HG03097 (cell line): ENCODE measurements around the gene KCNAB2.

ENCODE experiments used
- ATAC-seq: cut with Tn5 transposase; IDR thresholded peaks from one replicate; pipeline ENCODE4 v1.9.1; 2021; ENCODE audit not compliant: unreplicated experiment, low FRiP score

The KCNAB2 gene

DNA sequence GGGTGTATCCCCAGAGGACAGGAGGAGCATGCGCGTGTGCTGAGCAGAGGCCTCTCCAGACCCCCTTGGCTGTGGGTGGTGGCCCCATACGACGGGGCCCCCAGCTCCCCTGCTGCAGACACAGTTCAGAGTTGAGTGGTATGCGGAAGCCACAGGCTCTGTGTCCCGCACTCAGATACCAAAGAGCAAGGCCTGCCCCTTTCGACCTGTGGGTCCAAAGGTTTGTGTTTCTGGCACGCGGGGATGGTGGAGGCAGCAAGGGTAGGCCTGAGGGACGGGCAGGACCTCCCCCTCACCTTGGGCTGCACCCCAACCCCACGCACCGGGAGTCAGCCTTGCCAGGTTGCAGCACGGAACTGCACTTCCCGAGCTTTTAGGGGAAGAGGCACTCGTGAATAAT, at the start of gene KCNAB2:
KCNAB2 (plus strand) TSS at position 328 of the 400 bp plus-strand sequence. CDS start 5,649 bp downstream, outside the sequence.
- no peak for ATAC-seq

DNA sequence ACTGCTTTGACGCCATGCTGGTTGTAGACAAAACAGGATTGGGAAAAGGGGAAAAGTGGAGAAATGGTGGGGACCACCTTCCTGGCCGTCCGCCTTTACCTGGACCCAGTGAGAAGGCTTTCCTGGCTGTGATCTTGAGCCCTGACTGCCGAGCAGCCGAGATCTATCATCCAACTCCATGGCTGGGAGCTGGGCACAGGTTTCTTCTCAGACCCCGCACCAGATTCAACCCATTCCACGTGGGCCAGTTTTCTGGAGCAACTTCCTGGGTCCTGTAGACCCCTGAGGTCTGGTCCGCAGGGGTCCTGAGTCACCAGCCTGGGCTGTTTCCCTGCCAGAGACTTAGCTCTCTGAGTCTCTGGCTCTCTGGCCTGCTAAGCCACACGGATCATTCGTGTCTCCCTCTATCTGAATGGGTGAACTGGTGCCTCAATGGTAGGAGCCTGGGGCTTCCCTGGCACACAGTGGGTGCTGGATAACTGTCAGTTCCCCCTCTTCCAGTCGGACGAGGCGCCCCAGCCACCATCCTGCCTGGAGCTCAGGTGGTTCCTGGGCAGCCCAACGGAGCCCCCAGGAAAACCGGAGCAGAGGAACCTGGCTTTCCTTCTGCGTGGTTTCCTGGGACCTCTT, 48.9 kb upstream of the KCNAB2 start:
- ATAC-seq, result no peak

DNA sequence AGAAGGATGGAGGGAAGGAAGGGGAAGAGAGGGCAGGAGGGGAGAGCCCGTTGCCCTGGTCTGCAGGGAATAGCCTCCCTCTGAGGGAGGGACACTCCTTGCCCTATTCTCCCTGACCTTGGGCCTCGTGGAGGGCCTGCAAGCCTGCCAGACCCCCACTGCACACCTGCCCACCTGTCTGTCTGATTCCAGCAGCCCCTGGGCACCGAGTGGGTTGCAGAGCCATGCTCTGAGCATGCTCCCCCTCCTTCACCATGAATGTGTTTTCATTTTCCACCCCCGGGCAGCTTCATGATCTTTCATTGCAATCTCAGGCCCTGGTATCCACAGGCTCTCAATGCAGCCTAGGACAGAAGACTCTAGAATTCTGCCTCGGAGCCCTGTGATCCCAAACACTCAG, 48.4 kb upstream of the KCNAB2 start:
- ATAC-seq, result no peak

- no peak for ATAC-seq
Observed at GRCh38 chr1:5998051-5998905, 47.4 kb upstream of the KCNAB2 start.

DNA sequence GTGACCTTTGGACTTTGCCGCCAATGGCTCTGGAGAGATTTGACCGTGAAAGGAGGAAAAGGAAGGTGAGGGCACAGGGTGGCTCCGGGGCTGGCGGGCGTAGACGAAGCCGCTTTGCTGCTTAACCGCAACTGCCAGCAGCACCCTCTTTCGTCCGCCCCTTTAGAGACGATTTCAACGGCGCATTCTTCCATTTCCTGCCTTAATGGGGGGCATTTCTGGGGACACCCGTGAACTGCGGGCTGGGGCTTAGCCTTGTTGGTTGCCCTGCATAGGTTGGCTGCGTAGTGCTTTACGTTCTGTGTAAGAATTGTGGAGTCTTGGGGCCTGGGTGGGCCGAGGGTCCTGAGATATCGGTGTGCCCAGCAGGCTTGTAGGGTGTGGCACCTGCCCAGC, 46.8 kb upstream of the KCNAB2 start:
- ATAC-seq, result no peak

- ATAC-seq, result no peak
Observed at GRCh38 chr1:5999711-6000443, 45.8 kb upstream of the KCNAB2 start.

GRCh38 chr1:6000444-6001288, 45.0 kb upstream of the KCNAB2 start:
- no peak for ATAC-seq

- ATAC-seq, result no peak
Observed at GRCh38 chr1:6001992-6002576, 43.6 kb upstream of the KCNAB2 start.

GRCh38 chr1:6002714-6003501, 42.8 kb upstream of the KCNAB2 start:
- ATAC-seq, result no peak

- no peak for ATAC-seq
Observed at GRCh38 chr1:6003568-6004411, 41.9 kb upstream of the KCNAB2 start.

DNA sequence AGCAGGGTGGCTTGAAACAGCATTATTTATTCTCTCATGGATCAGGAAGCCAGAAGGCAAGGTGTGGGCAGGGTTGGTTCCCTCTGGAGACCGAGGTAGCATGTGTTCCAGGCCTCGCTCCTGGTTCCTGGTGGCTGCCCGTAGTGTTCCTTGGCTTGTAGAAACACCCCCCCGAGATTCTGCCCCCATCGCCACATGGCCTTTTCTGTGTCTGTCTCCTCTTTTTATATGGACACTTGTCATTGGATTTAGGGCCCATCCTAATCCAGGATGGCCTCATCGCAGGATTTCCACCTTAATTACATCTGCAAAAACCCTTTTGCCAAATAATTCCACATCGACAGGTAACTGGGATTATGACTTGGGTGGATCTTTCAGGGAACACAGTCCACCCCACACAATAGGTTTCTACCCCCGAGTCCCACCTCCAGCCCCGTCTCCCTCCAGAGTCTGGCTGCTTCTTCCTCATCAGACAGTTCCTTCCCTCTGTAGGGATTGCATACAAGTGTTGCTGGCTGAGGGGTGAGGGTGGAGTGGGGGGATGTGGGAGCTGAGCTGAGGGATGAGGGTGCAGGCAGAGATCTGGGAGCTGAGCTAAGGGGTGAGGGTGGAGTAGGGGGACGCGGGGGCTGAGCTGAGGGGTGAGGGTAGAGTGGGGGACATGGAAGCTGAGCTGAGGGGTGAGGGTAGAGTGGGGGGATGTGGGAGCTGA, 41.1 kb upstream of the KCNAB2 start:
- no peak for ATAC-seq

DNA sequence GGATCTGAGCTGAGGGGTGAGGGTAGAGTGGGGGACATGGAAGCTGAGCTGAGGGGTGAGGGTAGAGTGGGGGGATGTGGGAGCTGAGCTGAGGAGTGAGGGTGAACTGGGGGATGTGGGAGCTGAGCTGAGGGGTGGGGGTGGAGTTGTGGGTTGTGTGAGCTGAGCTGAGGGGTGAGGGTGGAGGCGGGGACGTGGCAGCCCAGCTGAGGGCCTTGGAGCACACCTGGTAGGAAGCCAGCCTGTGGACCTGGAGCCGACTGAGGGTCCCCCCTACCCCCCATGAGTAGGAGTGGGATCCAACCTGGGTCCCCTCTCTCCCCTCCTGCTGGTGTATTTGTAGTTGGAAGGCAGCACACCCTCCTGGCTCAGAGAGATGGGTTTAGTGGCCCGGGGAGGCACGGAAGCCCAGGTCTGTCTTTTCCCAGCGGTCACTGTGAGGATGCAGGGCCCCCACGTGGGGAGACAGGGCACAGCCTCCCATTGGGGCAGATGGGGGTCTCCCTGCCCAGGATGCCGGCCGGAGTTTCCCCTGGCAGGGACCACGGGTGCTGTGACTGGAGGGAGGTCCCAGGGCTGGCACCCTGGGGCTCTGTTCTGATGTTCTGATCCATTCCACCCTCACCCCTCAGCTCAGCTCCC, 40.3 kb upstream of the KCNAB2 start:
- ATAC-seq, result no peak

DNA sequence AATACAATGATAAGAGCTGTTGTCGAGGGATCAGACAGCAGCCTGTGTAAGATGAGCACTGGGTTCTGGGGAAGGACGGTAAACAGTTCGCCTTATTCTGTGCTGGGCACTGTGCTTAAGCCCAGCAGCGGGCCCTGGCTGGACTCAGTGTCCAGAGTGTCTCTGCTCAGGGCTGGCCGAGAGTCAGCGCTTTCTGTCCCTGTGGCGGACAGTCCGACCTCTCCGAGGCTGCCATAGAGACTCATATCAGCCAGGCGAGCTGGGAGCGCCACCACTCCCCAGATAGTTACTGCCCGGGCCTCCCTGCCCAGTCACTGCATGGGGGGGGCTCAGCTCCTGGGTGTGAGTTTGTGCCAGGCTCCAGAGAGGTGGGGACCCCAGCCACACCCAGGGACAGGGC, 38.8 kb upstream of the KCNAB2 start:
- ATAC-seq, result no peak

DNA sequence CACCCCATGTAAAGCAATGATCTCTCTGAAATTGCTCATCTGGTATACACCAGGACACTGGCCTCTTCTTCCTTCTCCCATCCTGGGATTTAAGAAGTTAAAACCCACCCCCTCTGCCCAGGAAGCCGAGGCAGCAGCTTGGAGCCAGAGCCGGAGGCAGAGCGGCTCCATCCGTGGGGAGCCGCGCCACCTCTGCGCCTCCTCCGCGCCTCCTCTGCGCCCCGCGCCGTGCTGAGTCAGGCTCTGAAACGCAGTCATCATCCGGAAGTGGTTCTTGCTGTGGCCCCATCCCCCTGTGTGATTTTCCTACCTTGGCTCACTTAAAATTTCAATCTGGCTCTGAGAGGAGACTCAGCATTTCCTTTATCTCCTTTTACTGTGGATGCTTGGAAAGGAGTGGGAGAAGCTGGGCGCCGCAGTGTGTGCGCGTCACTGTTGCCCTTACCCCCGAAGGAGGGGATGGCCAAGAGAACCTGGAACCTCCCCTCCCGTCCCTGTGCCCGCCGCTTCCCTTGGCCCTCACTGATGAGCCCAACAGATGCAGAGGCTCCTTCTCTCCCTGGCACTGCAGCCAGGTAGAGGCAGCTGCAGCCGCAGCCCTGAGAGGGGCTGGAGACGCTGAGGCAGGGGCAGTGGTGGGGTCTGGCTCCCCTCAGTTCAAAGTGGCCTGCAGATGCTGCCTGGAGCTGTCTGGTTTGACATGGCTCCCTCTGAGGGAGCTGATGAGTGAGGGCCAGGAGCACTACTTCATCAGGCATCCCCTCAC, 38.2 kb upstream of the KCNAB2 start:
- no peak for ATAC-seq

DNA sequence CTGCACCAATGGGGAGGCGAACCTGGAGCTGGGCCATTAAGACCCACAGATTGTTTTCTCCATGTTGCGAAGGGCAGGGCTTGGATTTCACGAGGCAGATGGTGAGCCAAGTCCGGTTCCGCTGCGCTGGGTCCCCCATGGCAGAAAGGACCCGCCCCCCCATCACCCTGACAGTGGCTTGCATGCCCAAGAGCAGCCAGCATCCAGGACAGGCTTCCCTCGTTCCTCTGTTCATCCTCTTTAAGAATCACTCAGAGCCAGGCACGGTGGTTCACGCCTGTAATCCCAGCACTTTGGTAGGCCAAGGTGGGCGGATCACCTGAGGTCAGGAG, 37.6 kb upstream of the KCNAB2 start:
- ATAC-seq, result no peak

DNA sequence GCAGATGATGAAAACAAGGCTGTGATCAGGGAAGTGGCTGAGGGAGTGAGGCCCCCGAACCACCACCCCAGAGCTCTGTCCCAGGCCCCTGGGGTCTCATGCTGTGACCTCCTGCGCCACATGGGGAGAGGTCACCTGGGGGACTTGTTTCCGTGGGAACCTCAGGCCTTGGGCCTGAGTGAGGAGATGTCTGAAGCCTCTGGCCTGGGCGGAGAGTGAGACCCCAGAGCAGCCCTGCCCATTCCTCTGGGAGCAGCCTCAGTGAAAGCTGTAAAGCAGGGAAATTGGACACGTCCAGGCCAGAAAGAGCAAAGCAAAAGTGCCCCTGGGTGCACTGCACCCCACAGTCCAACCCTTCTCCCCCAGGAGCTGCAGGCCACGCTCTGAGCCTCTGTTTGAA, 37.0 kb upstream of the KCNAB2 start:
- no peak for ATAC-seq
